NCI-H774 (cell line): ENCODE measurements around the gene GRAMD4.

Source experiments
- DNase-seq: peaks from one replicate; lab custom pipeline; 2025; lab: John Stamatoyannopoulos, UW

The GRAMD4 gene

GRCh38 chr22:46596819-46597218, 23.4 kb upstream of the GRAMD4 start:
- peak; percentile 2 for DNase-seq

- no peak for DNase-seq
Observed at GRCh38 chr22:46598224-46598623, 22.0 kb upstream of the GRAMD4 start.

GRCh38 chr22:46598737-46599424, 21.3 kb upstream of the GRAMD4 start:
- DNase-seq = no peak

- no peak for DNase-seq
Observed at GRCh38 chr22:46600273-46600796, 19.9 kb upstream of the GRAMD4 start.

GRCh38 chr22:46602025-46602424, 18.2 kb upstream of the GRAMD4 start:
- DNase-seq = no peak

GRCh38 chr22:46604306-46604690, 15.9 kb upstream of the GRAMD4 start:
- DNase-seq = no peak

DNA sequence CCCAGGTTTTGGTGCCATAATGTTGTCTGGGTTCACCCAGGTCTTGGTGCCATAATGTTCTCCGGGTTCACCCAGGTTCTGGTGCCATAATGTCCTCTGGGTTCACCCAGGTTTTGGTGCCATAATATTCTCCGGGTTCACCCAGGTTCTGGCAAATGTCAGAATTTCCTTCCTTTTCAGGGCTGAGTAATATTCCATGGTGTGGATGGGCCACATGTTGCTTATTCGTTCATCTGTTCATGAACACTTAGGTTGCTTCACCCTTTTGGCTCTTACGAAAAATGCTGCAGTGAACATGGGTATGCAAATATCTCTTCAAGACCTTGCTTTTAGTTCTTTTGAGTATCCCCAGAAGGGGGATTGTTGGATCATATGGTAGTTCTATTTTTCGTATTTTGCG, 15.1 kb upstream of the GRAMD4 start:
- DNase-seq = no peak

GRCh38 chr22:46606886-46607285, 13.3 kb upstream of the GRAMD4 start:
- no peak for DNase-seq

DNA sequence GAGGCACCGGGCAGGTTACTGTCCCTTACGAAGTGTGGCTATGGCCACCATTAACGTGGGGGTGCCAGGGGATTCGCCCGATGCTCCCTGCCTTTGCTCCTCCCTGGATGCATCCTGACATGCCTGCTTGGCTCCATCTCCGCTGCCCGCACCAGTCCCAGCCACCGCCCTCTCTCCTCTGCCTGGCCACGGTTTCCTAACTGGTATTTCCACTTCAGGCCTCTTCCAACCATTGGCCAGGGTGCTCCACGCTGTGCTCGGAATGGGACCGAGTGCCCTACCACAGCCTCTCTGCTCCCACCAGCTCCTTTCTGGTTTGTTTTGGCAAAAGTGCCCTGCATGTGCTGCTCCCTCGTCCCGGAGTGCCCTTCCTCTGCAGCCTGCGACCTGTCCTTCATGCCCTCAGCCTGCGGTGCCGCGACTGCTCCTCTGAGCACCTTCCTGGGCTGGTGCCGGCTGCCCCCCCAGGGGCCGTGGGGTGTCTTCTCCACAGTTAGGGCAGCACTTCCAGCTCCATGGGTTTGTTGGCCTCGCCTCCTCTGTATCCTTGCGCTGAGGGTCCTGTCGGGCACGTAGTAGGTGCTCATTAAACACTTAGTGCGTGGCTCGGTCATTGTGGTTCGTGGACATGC, 12.6 kb upstream of the GRAMD4 start:
- DNase-seq = no peak

- no peak for DNase-seq
Observed at GRCh38 chr22:46609175-46609690, 11.0 kb upstream of the GRAMD4 start.

GRCh38 chr22:46609724-46610201, 10.4 kb upstream of the GRAMD4 start:
- no peak for DNase-seq

GRCh38 chr22:46610356-46610755, 9.8 kb upstream of the GRAMD4 start:
- no peak for DNase-seq

GRCh38 chr22:46611189-46611588, 9.0 kb upstream of the GRAMD4 start:
- DNase-seq = no peak

DNA sequence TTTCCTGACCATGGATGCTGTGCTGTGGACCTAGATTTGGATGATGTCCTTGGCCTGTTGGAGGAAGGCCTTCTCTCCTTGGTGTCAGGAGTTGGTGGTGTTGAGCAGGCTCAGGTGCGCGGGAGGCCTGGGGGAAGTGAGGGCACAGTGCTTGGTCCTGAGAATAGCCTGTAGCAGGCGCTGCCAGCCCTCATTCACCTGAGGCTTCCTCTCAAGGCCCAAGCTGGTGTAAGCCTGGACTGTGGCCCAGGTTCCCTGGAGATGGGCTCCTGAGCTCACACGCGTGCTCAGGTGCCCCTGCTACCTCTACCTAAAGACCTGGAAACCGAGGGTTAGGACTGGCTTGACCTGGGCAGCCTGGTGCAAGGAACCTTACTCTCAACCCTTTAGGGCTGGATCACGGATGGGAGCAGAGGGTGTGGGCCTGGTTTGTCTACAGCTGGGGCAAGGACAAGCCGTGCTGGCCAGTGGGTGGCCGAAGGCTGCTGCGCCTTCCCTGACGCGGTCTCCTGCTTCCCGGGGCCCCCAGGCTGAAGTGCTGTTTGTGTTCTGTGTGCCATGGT, 7.8 kb upstream of the GRAMD4 start:
- DNase-seq = no peak

DNA sequence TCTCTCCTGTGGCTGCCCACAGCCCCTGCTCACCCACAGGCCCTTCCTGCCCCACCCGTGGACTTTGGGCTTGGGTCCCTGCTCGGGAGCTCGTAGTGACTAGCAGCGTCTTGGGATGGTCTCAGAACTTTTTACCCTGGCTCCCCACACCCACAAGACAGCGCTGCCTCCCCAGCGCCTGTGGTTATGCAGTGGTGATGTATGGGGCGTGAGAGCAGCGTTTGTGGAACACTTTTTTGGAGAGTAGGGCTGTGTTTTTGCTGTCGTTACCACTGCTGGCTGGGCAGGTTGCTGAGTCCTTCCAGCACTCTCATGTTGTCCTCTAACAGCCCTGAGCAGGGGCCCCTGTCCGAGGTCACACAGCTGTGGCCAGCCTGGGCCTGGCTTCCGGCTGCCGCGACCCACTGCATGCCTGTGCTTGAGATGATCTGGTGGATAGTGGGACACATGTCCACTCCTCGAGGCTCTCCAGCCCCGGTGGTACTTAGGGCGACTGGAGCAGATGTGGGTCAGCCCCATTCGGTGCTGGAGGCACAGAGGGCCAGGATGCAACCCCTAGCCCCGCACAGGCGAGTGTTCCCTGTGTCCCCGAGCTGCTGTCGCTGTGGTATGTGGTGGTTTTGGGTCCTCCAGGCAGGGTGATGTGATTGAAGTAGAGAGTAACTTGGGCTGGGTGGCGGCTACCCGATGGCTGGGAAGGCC, 7.1 kb upstream of the GRAMD4 start:
- DNase-seq = no peak

DNA sequence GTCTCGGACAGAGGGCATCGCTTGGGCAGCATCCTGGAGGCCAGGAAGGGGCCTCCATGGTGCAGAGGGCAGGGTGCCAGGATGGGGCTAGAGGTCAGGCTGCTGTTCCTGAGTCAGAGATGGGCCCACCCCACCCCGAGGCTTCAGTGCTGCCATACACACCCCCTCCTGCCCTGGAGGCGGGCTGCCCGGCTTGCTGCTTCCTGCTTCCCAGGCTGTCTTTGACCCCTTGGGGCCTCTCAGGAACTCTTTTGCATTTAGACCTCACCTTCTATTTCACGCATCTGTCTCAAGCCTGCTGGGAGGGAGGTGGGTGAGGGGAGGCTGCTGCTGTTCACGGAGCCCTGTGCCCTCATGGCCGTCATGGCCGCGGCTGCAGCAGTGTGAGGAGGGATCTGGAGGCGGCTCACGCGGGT, 6.6 kb upstream of the GRAMD4 start:
- no peak for DNase-seq

DNA sequence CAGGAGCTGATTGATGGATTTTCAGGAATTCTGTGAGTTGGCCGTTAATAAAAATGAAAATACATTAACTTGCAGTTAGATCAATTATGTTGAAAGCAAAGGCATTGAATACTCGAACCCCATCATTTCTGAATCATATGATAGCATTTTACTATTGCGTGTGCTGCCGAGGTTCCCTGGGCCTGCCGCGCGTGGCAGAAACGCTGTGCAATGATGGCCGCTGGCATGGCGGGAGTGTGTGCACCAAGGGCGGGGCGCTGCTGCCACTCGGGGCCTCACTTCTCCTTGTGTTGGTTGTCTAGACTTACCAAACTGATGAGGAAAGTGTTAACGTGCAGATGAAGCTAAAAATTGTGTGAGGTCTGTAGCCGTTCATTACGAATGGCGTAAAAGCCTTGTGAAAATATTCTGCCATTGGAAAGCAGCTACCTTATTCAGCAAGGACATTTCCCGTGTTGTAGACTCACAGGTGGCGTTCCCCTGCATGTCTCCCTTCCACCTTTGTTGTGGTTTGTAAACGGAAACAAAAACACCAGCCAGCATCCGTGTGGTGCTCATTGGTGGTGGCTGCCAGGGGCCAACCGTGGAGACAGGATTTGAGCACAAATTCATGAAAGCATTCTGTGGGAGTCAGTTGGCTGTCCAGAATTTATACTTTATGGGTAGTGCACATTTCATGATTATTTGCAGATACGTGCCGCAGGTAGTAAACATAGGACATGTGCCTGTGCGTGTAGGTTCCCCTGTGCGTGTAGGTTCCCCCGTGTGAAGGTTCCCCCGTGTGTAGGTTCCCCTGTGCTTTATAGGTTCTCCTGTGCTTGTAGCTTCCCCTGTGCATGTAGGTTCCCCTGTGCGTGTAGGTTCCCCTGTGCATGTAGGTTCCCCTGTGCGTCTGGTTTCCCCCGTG, 5.9 kb upstream of the GRAMD4 start:
- no peak for DNase-seq

GRCh38 chr22:46617207-46617985, 2.8 kb upstream of the GRAMD4 start:
- no peak for DNase-seq

GRCh38 chr22:46617986-46618647, 2.1 kb upstream of the GRAMD4 start:
- DNase-seq = no peak

- no peak for DNase-seq
Observed at GRCh38 chr22:46618667-46619066, 1.5 kb upstream of the GRAMD4 start.
